ENCODE measurements around the gene OPA1. TPM values are rescaled to one million over a fixed set of nuclear protein-coding genes. Genes with fewer than 3 reads are reported as not detected.

Gene OPA1
- total and polyA plus RNA-seq, 2 donors from 2014 or later, result 18.1 to 56.3 TPM

GRCh38 chr3:193645806-193646205 lies 52.8 kb downstream of the OPA1 start:
- peaks cover 8 to 31% (median 17%) of the 10 kb centered on the region in 3 donors for H3K36me3 ChIP-seq (ENCODE audit: control insufficient read depth in 2 of 3, insufficient read depth in 3 of 3, low read length in 3 of 3)
- no peak for FAIRE-seq
- DNase-seq, result no peak

DNA sequence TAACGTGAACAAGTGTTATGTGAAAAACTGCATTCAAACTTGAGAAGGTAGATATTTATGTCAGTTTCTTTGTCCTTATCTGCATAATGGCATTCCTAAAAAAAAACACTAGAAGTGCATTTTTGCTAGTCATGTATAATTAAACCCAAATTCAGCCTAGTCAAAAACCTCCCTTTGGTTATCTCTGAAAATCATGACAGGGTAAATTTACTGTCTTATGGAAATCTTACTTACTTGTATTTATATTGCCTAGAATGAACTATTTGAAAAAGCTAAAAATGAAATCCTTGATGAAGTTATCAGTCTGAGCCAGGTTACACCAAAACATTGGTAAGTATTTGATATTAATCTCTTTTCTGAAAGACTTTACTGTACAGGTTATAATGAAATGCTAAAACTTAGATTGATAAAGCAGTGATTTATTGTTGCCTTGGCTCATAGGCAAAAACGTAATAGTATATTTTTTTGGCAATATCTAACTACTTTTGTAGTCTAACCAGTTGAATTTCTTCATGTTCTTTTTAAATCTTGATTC lies 55.6 kb downstream of the OPA1 start:
- no peak overlapping the region for H3K4me3 ChIP-seq (ENCODE audit: low read length in 3 of 3)
- TF ChIP-seq CTCF (IDR thresholded peaks at IDR 0.05; ENCODE audit: borderline replicate concordance, extremely low read depth, insufficient read depth), result no peak
- no peaks in the 10 kb centered on the region for H3K27me3 ChIP-seq (ENCODE audit: control insufficient read depth, insufficient read depth, low read length)
- FAIRE-seq, result no peak
- intact Hi-C loops (cut with DNase I), result no loop called here
- H3K4me1 ChIP-seq (ENCODE audit: control insufficient read depth in 2 of 3, insufficient read depth in 2 of 3, low read depth in 1 of 3, low read length in 3 of 3), result no peaks in the 10 kb centered on the region
- H3K9me3 ChIP-seq (ENCODE audit: control insufficient read depth in 2 of 3, insufficient read depth in 1 of 3, low read length in 3 of 3), result no peaks in the 10 kb centered on the region
- no peak overlapping the region for H3K27ac ChIP-seq (ENCODE audit: low read depth in 2 of 2, low read length in 2 of 2)
- no peak overlapping the region for H3K9ac ChIP-seq (ENCODE audit: low read length in 3 of 3)
- peaks cover 8 to 37% (median 22%) of the 10 kb centered on the region in 3 donors for H3K36me3 ChIP-seq (ENCODE audit: control insufficient read depth in 2 of 3, insufficient read depth in 3 of 3, low read length in 3 of 3)
- DNase-seq, result no peak

More at GRCh38 chr3:193645806-193646205, 52.8 kb downstream of the OPA1 start:
- Histone ChIP-seq H3K9me3 (ENCODE audit: control insufficient read depth in 2 of 3, insufficient read depth in 1 of 3, low read length in 3 of 3) (no peaks in the 10 kb centered on the region), H3K27ac (ENCODE audit: low read depth in 2 of 2, low read length in 2 of 2) (no peak overlapping the region), H3K4me3 (ENCODE audit: low read length in 3 of 3) (no peak overlapping the region), H3K9ac (ENCODE audit: low read length in 3 of 3) (no peak overlapping the region), H3K4me1 (ENCODE audit: control insufficient read depth in 2 of 3, insufficient read depth in 2 of 3, low read depth in 1 of 3, low read length in 3 of 3) (no peaks in the 10 kb centered on the region), H3K27me3 (ENCODE audit: control insufficient read depth, insufficient read depth, low read length) (no peaks in the 10 kb centered on the region)
- intact Hi-C loops (cut with DNase I), result no loop called here
- TF ChIP-seq CTCF (IDR thresholded peaks at IDR 0.05; ENCODE audit: borderline replicate concordance, extremely low read depth, insufficient read depth), result no peak

- H3K4me1 ChIP-seq (ENCODE audit: control insufficient read depth in 2 of 3, insufficient read depth in 2 of 3, low read depth in 1 of 3, low read length in 3 of 3), result no peaks in the 10 kb centered on the region
- FAIRE-seq (no peak), DNase-seq (no peak)
- no peaks in the 10 kb centered on the region for H3K27me3 ChIP-seq (ENCODE audit: control insufficient read depth, insufficient read depth, low read length)
- H3K4me3 ChIP-seq (ENCODE audit: low read length in 3 of 3), result no peak overlapping the region
- H3K36me3 ChIP-seq (ENCODE audit: control insufficient read depth in 2 of 3, insufficient read depth in 3 of 3, low read length in 3 of 3), result peaks cover 2 to 35% (median 17%) of the 10 kb centered on the region in 3 donors
- H3K9ac ChIP-seq (ENCODE audit: low read length in 3 of 3), result no peak overlapping the region
- no peak for TF ChIP-seq CTCF (IDR thresholded peaks at IDR 0.05; ENCODE audit: borderline replicate concordance, extremely low read depth, insufficient read depth)
- H3K9me3 ChIP-seq (ENCODE audit: control insufficient read depth in 2 of 3, insufficient read depth in 1 of 3, low read length in 3 of 3), result no peaks in the 10 kb centered on the region
- intact Hi-C loops (cut with DNase I), result no loop called here
- H3K27ac ChIP-seq (ENCODE audit: low read depth in 2 of 2, low read length in 2 of 2), result no peak overlapping the region
These were observed 57.6 kb downstream of the OPA1 start for GRCh38 chr3:193650585-193650984.
